ENCODE data around the gene ERAL1.

DNA sequence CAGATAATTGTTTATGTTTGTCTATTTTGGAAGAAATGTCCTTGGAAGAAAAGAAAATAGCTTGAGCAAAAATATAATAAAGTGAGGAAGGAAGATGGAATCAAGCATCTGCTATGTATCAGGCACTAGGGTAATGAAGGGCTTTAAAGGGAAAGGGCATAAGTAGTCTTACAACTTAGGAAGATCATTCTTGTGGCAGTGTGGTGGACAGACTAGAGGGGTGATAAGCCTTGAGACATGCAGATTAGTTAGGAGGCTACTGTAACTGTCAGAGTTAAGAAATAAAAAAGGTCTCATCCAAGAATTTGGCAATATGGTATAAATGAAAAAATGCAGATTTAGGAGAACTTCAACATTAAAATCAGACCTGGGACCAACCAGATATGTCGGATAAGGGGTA, 27.1 kb upstream of the ERAL1 start:
- TF ChIP-seq, protein P1, sequence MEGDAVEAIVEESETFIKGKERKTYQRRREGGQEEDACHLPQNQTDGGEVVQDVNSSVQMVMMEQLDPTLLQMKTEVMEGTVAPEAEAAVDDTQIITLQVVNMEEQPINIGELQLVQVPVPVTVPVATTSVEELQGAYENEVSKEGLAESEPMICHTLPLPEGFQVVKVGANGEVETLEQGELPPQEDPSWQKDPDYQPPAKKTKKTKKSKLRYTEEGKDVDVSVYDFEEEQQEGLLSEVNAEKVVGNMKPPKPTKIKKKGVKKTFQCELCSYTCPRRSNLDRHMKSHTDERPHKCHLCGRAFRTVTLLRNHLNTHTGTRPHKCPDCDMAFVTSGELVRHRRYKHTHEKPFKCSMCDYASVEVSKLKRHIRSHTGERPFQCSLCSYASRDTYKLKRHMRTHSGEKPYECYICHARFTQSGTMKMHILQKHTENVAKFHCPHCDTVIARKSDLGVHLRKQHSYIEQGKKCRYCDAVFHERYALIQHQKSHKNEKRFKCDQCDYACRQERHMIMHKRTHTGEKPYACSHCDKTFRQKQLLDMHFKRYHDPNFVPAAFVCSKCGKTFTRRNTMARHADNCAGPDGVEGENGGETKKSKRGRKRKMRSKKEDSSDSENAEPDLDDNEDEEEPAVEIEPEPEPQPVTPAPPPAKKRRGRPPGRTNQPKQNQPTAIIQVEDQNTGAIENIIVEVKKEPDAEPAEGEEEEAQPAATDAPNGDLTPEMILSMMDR (IDR thresholded peaks at IDR 0.05): no peak
- no peak for TF ChIP-seq POLR2A (IDR thresholded peaks at IDR 0.05)
